ENCODE data around the gene BPIFB6.

The BPIFB6 gene

GRCh38 chr20:33051333-33051732 is 19.9 kb downstream of the BPIFB6 start:
- H3K4me3 ChIP-seq, result no peak overlapping the region
- H3K9me3 ChIP-seq (replicated peaks in 1 of 11), result peaks cover 9 to 16% (median 13%) of the 10 kb centered on the region in 11 experiments
- no peak overlapping the region for H3K27ac ChIP-seq
- no peaks in the 10 kb centered on the region; a peak in 1 of 22 replicates for H4K20me1 ChIP-seq
- H3K4me1 ChIP-seq, result peaks cover 0 to 23% (median 15%) of the 10 kb centered on the region in 10 experiments; a peak in 14 of 20 replicates
- no peak for TF ChIP-seq Cebpa-rat (IDR thresholded peaks at IDR 0.05)
- no peak overlapping the region for H3K4me2 ChIP-seq
- no peaks in the 10 kb centered on the region for H3K36me3 ChIP-seq
- no peak overlapping the region for H3K9ac ChIP-seq
- no peaks in the 10 kb centered on the region for H3K27me3 ChIP-seq

- Histone ChIP-seq H3K36me3 (no peaks in the 10 kb centered on the region), H3K4me3 (no peak within 1 kb of the TSS), H3K4me1 (peaks cover 0 to 23% (median 15%) of the 10 kb centered on the region in 10 experiments; a peak in 14 of 20 replicates), H3K27ac (no peak within 1 kb of the TSS), H3K9me3 (replicated peaks in 1 of 11) (no peaks in the 10 kb centered on the region), H3K9ac (peak within 1 kb of the TSS in 1 of 11 experiments; percentile 16; a peak in 1 of 22 replicates), H3K4me2 (peak within 1 kb of the TSS in 3 of 11 experiments; percentile 32 to 58 (median 55); a peak in 6 of 22 replicates), H3K27me3 (no peaks in the 10 kb centered on the region), H4K20me1 (no peaks in the 10 kb centered on the region; a peak in 1 of 22 replicates)
- no peak for TF ChIP-seq Cebpa-rat (IDR thresholded peaks at IDR 0.05)
Measured at GRCh38 chr20:33053291-33054106, 22.1 kb downstream of the BPIFB6 start, which contains the start of gene BPIFB3. TSS of gene BPIFB3 (plus strand) at chr20:33053903. CDS start at chr20:33055436, 1,533 bp downstream.

DNA sequence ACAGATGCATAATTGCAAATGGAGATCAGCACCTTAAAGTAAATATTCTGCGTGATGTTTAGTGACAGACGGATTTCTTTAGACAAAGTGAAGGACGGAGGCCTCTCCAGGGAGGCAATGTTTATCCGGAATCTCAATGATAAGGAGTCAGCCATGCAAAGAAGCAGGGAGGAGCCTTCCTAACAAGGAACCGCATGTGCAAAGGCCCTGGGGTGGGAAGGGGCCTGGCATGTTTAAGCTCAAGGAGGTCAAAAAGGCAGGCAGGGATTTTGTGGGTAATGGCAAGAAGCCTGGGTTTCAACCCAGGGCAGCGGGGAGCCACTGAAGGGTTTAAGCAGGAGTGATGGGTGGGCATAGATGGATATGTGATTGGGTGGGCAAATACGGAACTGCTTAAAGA is 22.9 kb downstream of the BPIFB6 start:
- no peak overlapping the region for H3K4me3 ChIP-seq
- H3K27ac ChIP-seq, result no peak overlapping the region
- no peaks in the 10 kb centered on the region for H3K9me3 ChIP-seq (replicated peaks in 1 of 11)
- no peaks in the 10 kb centered on the region for H3K36me3 ChIP-seq
- no peaks in the 10 kb centered on the region for H3K27me3 ChIP-seq
- peak overlapping the region in 1 of 11 experiments; percentile 58; a peak in 2 of 22 replicates for H3K4me2 ChIP-seq
- peaks cover 0 to 23% (median 15%) of the 10 kb centered on the region in 10 experiments; a peak in 14 of 20 replicates for H3K4me1 ChIP-seq
- H3K9ac ChIP-seq, result 0 out of 22 replicates have a peak overlapping the region, but pooled peaks of 1 of the 11 experiments have one; percentile 16
- TF ChIP-seq Cebpa-rat (IDR thresholded peaks at IDR 0.05), result no peak
- H4K20me1 ChIP-seq, result no peaks in the 10 kb centered on the region; a peak in 1 of 22 replicates

GRCh38 chr20:33054791-33055190 is 23.3 kb downstream of the BPIFB6 start:
- Histone ChIP-seq H3K36me3 (no peaks in the 10 kb centered on the region), H3K27me3 (no peaks in the 10 kb centered on the region), H3K4me3 (no peak overlapping the region), H3K27ac (no peak overlapping the region), H3K4me1 (peaks cover 0 to 23% (median 15%) of the 10 kb centered on the region in 10 experiments; a peak in 14 of 20 replicates), H4K20me1 (no peaks in the 10 kb centered on the region; a peak in 1 of 22 replicates), H3K9ac (peak overlapping the region in 1 of 11 experiments; percentile 16; a peak in 1 of 22 replicates), H3K9me3 (replicated peaks in 1 of 11) (no peaks in the 10 kb centered on the region), H3K4me2 (peak overlapping the region in 6 of 11 experiments; percentile 24 to 58 (median 42); a peak in 11 of 22 replicates)
- TF ChIP-seq Cebpa-rat (IDR thresholded peaks at IDR 0.05), result no peak

- no peaks in the 10 kb centered on the region for H3K9me3 ChIP-seq (replicated peaks in 1 of 11)
- no peak for TF ChIP-seq Cebpa-rat (IDR thresholded peaks at IDR 0.05)
- no peaks in the 10 kb centered on the region; a peak in 1 of 22 replicates for H4K20me1 ChIP-seq
- no peak overlapping the region for H3K27ac ChIP-seq
- H3K36me3 ChIP-seq, result no peaks in the 10 kb centered on the region
- H3K4me1 ChIP-seq, result peaks cover 0 to 45% (median 36%) of the 10 kb centered on the region in 10 experiments; a peak in 16 of 20 replicates
- H3K4me2 ChIP-seq, result no peak overlapping the region
- no peak overlapping the region for H3K4me3 ChIP-seq
- no peak overlapping the region for H3K9ac ChIP-seq
- no peaks in the 10 kb centered on the region for H3K27me3 ChIP-seq
Measured at GRCh38 chr20:33059136-33059535, 27.7 kb downstream of the BPIFB6 start.

GRCh38 chr20:33059741-33060390 is 28.4 kb downstream of the BPIFB6 start:
- H3K27me3 ChIP-seq, result no peaks in the 10 kb centered on the region
- H3K27ac ChIP-seq, result no peak overlapping the region
- H3K36me3 ChIP-seq, result no peaks in the 10 kb centered on the region
- TF ChIP-seq Cebpa-rat (IDR thresholded peaks at IDR 0.05), result no peak
- H3K9ac ChIP-seq, result no peak overlapping the region
- H3K4me3 ChIP-seq, result no peak overlapping the region
- H3K9me3 ChIP-seq (replicated peaks in 1 of 11), result no peaks in the 10 kb centered on the region
- H4K20me1 ChIP-seq, result no peaks in the 10 kb centered on the region; a peak in 1 of 22 replicates
- H3K4me2 ChIP-seq, result no peak overlapping the region
- peaks cover 0 to 48% (median 34%) of the 10 kb centered on the region in 10 experiments; a peak in 16 of 20 replicates for H3K4me1 ChIP-seq

GRCh38 chr20:33061658-33062028 is 30.2 kb downstream of the BPIFB6 start:
- TF ChIP-seq Cebpa-rat (IDR thresholded peaks at IDR 0.05), result no peak
- Histone ChIP-seq H4K20me1 (no peaks in the 10 kb centered on the region), H3K9me3 (replicated peaks in 1 of 11) (no peaks in the 10 kb centered on the region), H3K4me3 (no peak overlapping the region), H3K4me1 (peaks cover 0 to 45% (median 30%) of the 10 kb centered on the region in 10 experiments; a peak in 16 of 20 replicates), H3K9ac (no peak overlapping the region; a peak in 1 of 22 replicates), H3K27ac (peak overlapping the region in 4 of 11 experiments; percentile 14 to 42 (median 23); a peak in 4 of 22 replicates), H3K36me3 (no peaks in the 10 kb centered on the region), H3K4me2 (peak overlapping the region in 10 of 11 experiments; percentile 31 to 72 (median 62); a peak in 19 of 22 replicates), H3K27me3 (no peaks in the 10 kb centered on the region)

- no peaks in the 10 kb centered on the region for H3K27me3 ChIP-seq
- peak overlapping the region in 4 of 11 experiments; percentile 14 to 42 (median 23); a peak in 3 of 22 replicates for H3K27ac ChIP-seq
- H3K9me3 ChIP-seq (replicated peaks in 1 of 11), result no peaks in the 10 kb centered on the region
- H3K4me3 ChIP-seq, result no peak overlapping the region
- H3K4me2 ChIP-seq, result peak overlapping the region in 8 of 11 experiments; percentile 11 to 72 (median 58); a peak in 10 of 22 replicates
- no peak overlapping the region for H3K9ac ChIP-seq
- H3K36me3 ChIP-seq, result no peaks in the 10 kb centered on the region
- H4K20me1 ChIP-seq, result no peaks in the 10 kb centered on the region
- H3K4me1 ChIP-seq, result peaks cover 0 to 45% (median 31%) of the 10 kb centered on the region in 10 experiments; a peak in 16 of 20 replicates
- no peak for TF ChIP-seq Cebpa-rat (IDR thresholded peaks at IDR 0.05)
Measured at GRCh38 chr20:33062105-33062824, 30.8 kb downstream of the BPIFB6 start.

All from BLaER1 treated with 17β-estradiol and CSF1 and Interleukin-3, amounts not matched to agents 10 nM and 100 nM (cell line).